GM12878 (cell line): ENCODE results near the gene ABCC1.

Experiments used
- BACH1 ChIP-seq: fragments of 450-650 bp; IDR thresholded peaks from 2 replicates; pipeline ENCODE4 v1.6.1; 2017; ENCODE audit warnings: mild to moderate bottlenecking, borderline replicate concordance
- CHD4 ChIP-seq: fragments of 200-600 bp; sonication (generic); IDR thresholded peaks from 2 replicates; pipeline ENCODE4 v1.6.1; 2016; ENCODE audit warnings: mild to moderate bottlenecking
- EGR1 ChIP-seq, 2 experiments: IDR thresholded peaks; 1 replicate in 1 of 2; 2 replicates in 1 of 2; pipeline ENCODE4 v1.6.1; 2011 to 2012; ENCODE audit warnings: low read depth in 2 of 2, low read length in 2 of 2, borderline replicate concordance in 1 of 2, mild to moderate bottlenecking in 1 of 2, moderate library complexity in 1 of 2
- EP300 ChIP-seq, 2 experiments: fragments of 150-350 bp in 1 of 2; IDR thresholded peaks; 2 replicates each; pipeline ENCODE4 v1.6.1; 2011 to 2012; ENCODE audit warnings: low read depth in 2 of 2, low read length in 2 of 2, borderline replicate concordance in 1 of 2, improper control_type of control experiment in 1 of 2, inconsistent platforms in 1 of 2; ENCODE audit not compliant: control insufficient read depth in 1 of 2
- ESRRA ChIP-seq: IDR thresholded peaks from 2 replicates; pipeline ENCODE4 v1.6.1; 2012; ENCODE audit warnings: mild to moderate bottlenecking, low read length, improper control_type of control experiment
- JUNB ChIP-seq: IDR thresholded peaks from 2 replicates; pipeline ENCODE4 v1.6.1; 2016; ENCODE audit warnings: antibody characterized with exemption, mild to moderate bottlenecking
- JUND ChIP-seq: IDR thresholded peaks from 2 replicates; pipeline ENCODE4 v1.6.1; 2012; ENCODE audit warnings: low read depth, mild to moderate bottlenecking, low read length, improper control_type of control experiment, moderate library complexity
- SMARCA5 ChIP-seq: fragments of 450-650 bp; IDR thresholded peaks from 2 replicates; pipeline ENCODE4 v1.6.1; 2017; ENCODE audit warnings: mild to moderate bottlenecking
- ZNF217 ChIP-seq: fragments of 450-650 bp; IDR thresholded peaks from 2 replicates; pipeline ENCODE4 v1.6.1; 2017; ENCODE audit warnings: antibody characterized with exemption, mild to moderate bottlenecking
- ZNF384 ChIP-seq: IDR thresholded peaks from 2 replicates; pipeline ENCODE4 v1.6.1; 2012; ENCODE audit warnings: low read depth, mild to moderate bottlenecking, low read length, improper control_type of control experiment, borderline replicate concordance
- TF ChIP-seq, protein P1 (sequence below): fragments of 450-650 bp; formaldehyde crosslinking; IDR thresholded peaks from 2 replicates; pipeline ENCODE4 v1.4.0; 2020; ENCODE audit warnings: mild to moderate bottlenecking, moderate library complexity
- TF ChIP-seq, protein P2 (sequence below): fragments of 450-650 bp; formaldehyde crosslinking; IDR thresholded peaks from 2 replicates; pipeline ENCODE4 v1.4.0; 2022; ENCODE audit warnings: mild to moderate bottlenecking, moderate library complexity
- TF ChIP-seq, protein P3 (sequence below), 3 experiments: IDR thresholded peaks in 2 of 3; conservative IDR thresholded peaks in 1 of 3; 2 replicates each; pipeline ENCODE4 v1.5.1; 2011; ENCODE audit warnings: low read depth in 3 of 3, low read length in 3 of 3, mild to moderate bottlenecking in 3 of 3, control low read depth in 2 of 3, moderate library complexity in 2 of 3, inconsistent platforms in 1 of 3, mixed read lengths in 1 of 3; ENCODE audit not compliant: control insufficient read depth in 2 of 3, insufficient read depth in 1 of 3; ENCODE audit errors: extremely low read depth in 1 of 3
- TF ChIP-seq, protein P4 (sequence below): IDR thresholded peaks from 2 replicates; pipeline ENCODE4 v1.6.1; 2011; ENCODE audit warnings: mild to moderate bottlenecking, low read depth, low read length, moderate library complexity; ENCODE audit not compliant: insufficient replicate concordance

DNA sequence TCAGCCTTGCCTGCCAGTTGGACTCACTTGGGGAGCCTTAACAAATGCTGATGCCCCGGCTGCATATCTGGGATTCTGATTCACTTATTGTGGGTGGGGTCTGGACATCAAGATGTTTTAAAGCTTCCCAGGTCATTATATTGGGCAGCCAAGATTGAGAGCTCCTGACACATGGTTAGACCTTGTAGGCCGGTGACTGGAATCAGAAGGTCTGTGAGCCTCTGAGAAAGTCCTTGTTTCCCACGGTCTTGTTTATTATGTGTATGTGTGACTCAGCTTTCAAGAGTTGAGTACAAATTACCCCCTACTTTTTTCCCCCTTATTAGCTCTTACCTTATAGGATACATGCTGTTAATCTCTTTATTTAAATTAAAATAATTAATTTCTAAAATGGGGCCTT is 103.5 kb downstream of the ABCC1 start:
- TF ChIP-seq, protein P1, sequence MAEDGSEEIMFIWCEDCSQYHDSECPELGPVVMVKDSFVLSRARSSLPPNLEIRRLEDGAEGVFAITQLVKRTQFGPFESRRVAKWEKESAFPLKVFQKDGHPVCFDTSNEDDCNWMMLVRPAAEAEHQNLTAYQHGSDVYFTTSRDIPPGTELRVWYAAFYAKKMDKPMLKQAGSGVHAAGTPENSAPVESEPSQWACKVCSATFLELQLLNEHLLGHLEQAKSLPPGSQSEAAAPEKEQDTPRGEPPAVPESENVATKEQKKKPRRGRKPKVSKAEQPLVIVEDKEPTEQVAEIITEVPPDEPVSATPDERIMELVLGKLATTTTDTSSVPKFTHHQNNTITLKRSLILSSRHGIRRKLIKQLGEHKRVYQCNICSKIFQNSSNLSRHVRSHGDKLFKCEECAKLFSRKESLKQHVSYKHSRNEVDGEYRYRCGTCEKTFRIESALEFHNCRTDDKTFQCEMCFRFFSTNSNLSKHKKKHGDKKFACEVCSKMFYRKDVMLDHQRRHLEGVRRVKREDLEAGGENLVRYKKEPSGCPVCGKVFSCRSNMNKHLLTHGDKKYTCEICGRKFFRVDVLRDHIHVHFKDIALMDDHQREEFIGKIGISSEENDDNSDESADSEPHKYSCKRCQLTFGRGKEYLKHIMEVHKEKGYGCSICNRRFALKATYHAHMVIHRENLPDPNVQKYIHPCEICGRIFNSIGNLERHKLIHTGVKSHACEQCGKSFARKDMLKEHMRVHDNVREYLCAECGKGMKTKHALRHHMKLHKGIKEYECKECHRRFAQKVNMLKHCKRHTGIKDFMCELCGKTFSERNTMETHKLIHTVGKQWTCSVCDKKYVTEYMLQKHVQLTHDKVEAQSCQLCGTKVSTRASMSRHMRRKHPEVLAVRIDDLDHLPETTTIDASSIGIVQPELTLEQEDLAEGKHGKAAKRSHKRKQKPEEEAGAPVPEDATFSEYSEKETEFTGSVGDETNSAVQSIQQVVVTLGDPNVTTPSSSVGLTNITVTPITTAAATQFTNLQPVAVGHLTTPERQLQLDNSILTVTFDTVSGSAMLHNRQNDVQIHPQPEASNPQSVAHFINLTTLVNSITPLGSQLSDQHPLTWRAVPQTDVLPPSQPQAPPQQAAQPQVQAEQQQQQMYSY (CRISPR knock-in tag), result no peak
- TF ChIP-seq CHD4, result no peak
- TF ChIP-seq ZNF384, result no peak
- no peak for TF ChIP-seq EGR1 (IDR thresholded peaks at IDR 0.05; ENCODE audit: borderline replicate concordance in 1 of 2, low read depth in 2 of 2, low read length in 2 of 2)
- TF ChIP-seq, protein P2, sequence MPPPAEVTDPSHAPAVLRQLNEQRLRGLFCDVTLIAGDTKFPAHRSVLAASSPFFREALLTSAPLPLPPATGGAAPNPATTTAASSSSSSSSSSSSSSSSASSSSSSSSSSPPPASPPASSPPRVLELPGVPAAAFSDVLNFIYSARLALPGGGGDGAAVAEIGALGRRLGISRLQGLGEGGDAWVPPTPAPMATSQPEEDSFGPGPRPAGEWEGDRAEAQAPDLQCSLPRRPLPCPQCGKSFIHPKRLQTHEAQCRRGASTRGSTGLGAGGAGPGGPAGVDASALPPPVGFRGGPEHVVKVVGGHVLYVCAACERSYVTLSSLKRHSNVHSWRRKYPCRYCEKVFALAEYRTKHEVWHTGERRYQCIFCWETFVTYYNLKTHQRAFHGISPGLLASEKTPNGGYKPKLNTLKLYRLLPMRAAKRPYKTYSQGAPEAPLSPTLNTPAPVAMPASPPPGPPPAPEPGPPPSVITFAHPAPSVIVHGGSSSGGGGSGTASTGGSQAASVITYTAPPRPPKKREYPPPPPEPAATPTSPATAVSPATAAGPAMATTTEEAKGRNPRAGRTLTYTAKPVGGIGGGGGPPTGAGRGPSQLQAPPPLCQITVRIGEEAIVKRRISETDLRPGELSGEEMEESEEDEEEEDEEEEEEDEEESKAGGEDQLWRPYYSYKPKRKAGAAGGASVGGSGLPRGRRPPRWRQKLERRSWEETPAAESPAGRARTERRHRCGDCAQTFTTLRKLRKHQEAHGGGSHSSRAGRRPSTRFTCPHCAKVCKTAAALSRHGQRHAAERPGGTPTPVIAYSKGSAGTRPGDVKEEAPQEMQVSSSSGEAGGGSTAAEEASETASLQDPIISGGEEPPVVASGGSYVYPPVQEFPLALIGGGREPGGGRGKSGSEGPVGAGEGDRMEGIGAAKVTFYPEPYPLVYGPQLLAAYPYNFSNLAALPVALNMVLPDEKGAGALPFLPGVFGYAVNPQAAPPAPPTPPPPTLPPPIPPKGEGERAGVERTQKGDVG, result no peak
- no peak for TF ChIP-seq ZNF217
- TF ChIP-seq EP300 (IDR thresholded peaks at IDR 0.05; ENCODE audit: borderline replicate concordance in 1 of 2, control insufficient read depth in 1 of 2, low read depth in 2 of 2, low read length in 2 of 2), result no peak
- TF ChIP-seq, protein P3, sequence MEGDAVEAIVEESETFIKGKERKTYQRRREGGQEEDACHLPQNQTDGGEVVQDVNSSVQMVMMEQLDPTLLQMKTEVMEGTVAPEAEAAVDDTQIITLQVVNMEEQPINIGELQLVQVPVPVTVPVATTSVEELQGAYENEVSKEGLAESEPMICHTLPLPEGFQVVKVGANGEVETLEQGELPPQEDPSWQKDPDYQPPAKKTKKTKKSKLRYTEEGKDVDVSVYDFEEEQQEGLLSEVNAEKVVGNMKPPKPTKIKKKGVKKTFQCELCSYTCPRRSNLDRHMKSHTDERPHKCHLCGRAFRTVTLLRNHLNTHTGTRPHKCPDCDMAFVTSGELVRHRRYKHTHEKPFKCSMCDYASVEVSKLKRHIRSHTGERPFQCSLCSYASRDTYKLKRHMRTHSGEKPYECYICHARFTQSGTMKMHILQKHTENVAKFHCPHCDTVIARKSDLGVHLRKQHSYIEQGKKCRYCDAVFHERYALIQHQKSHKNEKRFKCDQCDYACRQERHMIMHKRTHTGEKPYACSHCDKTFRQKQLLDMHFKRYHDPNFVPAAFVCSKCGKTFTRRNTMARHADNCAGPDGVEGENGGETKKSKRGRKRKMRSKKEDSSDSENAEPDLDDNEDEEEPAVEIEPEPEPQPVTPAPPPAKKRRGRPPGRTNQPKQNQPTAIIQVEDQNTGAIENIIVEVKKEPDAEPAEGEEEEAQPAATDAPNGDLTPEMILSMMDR (IDR thresholded peaks at IDR 0.05 in 2 of 3, conservative IDR thresholded peaks at IDR 0.05 in 1 of 3; ENCODE audit: control insufficient read depth in 2 of 3, extremely low read depth in 1 of 3, insufficient read depth in 1 of 3, low read depth in 3 of 3, low read length in 3 of 3), result no peak
- no peak for TF ChIP-seq JUNB
- TF ChIP-seq, protein P4, sequence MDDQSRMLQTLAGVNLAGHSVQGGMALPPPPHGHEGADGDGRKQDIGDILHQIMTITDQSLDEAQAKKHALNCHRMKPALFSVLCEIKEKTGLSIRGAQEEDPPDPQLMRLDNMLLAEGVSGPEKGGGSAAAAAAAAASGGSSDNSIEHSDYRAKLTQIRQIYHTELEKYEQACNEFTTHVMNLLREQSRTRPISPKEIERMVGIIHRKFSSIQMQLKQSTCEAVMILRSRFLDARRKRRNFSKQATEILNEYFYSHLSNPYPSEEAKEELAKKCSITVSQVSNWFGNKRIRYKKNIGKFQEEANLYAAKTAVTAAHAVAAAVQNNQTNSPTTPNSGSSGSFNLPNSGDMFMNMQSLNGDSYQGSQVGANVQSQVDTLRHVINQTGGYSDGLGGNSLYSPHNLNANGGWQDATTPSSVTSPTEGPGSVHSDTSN, result no peak
- TF ChIP-seq SMARCA5, result no peak
- TF ChIP-seq JUND, result no peak
- no peak for TF ChIP-seq BACH1
- TF ChIP-seq ESRRA, result no peak
